ENCODE results near the gene RACGAP1.

GRCh38 chr12:49979791-49980190 lies 45.5 kb downstream of the RACGAP1 start:
- TF ChIP-seq CTCF (IDR thresholded peaks at IDR 0.05): no peak
- no peak for TF ChIP-seq POLR2A (IDR thresholded peaks at IDR 0.05)
